Measurements from ENCODE around the gene NRXN3. TPM values are rescaled to one million over a fixed set of nuclear protein-coding genes. Genes with fewer than 3 reads are reported as not detected.

Gene NRXN3
- total RNA-seq, 1 experiment from 2014 or later = 1.1 TPM

DNA sequence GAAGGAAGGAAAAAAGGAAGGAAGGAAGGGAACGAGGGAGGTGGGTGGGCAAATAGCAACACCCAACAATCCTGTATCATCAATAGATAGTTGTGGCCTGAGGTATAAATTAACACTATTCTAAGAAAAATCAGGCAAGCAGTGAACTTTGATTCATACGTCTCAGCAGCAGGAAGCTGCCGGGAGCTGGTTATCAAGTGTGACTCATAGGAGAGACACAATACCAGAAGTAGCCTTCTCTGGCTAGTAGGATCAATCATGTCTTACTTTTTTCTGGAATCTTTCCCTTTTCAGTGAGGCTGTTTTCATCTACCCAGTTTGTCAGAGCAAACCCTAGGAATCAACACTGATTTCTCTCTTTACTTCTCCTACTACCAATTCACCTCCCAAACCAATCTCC is 780.5 kb downstream of the NRXN3 start:
- DNase-seq (peak; percentile 32), ATAC-seq (peak; percentile 71)
- H3K9me3 ChIP-seq (ENCODE audit: low read length) = no peaks in the 10 kb centered on the region
- no TSS peak for BruUV-seq (replicated peaks)
- no peak overlapping the region for H3K27ac ChIP-seq (ENCODE audit: low read length)
- no peaks in the 10 kb centered on the region for H4K20me1 ChIP-seq (ENCODE audit: low read length)
- H3K4me3 ChIP-seq (ENCODE audit: low read length) = no peak overlapping the region
- H3K36me3 ChIP-seq (ENCODE audit: low read depth, low read length) = no peaks in the 10 kb centered on the region
- ChIA-PET POLR2A (ENCODE audit: unreplicated experiment) (no interaction called here), CTCF (interaction anchor here (0.5 kb wide), 1 partner anchor 32 kb away, joined by 3 read pairs; no protein-coding TSS in a partner anchor)
- H3K9ac ChIP-seq (ENCODE audit: low read length) = no peak overlapping the region
- no peaks in the 10 kb centered on the region for H3K9me2 ChIP-seq (replicated peaks; ENCODE audit: low read length)
- no peak for TF ChIP-seq EZH2phosphoT487 (IDR thresholded peaks at IDR 0.05; ENCODE audit: borderline replicate concordance, low read length)
- TF ChIP-seq, protein P1, sequence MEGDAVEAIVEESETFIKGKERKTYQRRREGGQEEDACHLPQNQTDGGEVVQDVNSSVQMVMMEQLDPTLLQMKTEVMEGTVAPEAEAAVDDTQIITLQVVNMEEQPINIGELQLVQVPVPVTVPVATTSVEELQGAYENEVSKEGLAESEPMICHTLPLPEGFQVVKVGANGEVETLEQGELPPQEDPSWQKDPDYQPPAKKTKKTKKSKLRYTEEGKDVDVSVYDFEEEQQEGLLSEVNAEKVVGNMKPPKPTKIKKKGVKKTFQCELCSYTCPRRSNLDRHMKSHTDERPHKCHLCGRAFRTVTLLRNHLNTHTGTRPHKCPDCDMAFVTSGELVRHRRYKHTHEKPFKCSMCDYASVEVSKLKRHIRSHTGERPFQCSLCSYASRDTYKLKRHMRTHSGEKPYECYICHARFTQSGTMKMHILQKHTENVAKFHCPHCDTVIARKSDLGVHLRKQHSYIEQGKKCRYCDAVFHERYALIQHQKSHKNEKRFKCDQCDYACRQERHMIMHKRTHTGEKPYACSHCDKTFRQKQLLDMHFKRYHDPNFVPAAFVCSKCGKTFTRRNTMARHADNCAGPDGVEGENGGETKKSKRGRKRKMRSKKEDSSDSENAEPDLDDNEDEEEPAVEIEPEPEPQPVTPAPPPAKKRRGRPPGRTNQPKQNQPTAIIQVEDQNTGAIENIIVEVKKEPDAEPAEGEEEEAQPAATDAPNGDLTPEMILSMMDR (conservative IDR thresholded peaks at IDR 0.05; ENCODE audit: low read depth, low read length) = no peak
- TF ChIP-seq EZH2 (IDR thresholded peaks at IDR 0.05; ENCODE audit: low read length, unreplicated experiment) = no peak
- H3K4me2 ChIP-seq (ENCODE audit: low read length) = no peak overlapping the region
- H2AFZ ChIP-seq (ENCODE audit: low read length) = no peak overlapping the region
- H3F3A ChIP-seq (ENCODE audit: low read length, unreplicated experiment) = no peaks in the 10 kb centered on the region
- H3K79me2 ChIP-seq (ENCODE audit: low read length) = no peaks in the 10 kb centered on the region
- intact Hi-C loops (cut with micrococcal nuclease) = loop anchor here (10.0 kb wide), 1 partner anchor 1904 kb away; no protein-coding TSS in a partner anchor
- peaks cover 8% of the 10 kb centered on the region; the same call in 1 of the 2 replicates for H3K4me1 ChIP-seq (ENCODE audit: insufficient read depth, low read length)
- peaks cover 5% of the 10 kb centered on the region; the same call in 1 of the 2 replicates for H3K27me3 ChIP-seq (ENCODE audit: low read length)

DNA sequence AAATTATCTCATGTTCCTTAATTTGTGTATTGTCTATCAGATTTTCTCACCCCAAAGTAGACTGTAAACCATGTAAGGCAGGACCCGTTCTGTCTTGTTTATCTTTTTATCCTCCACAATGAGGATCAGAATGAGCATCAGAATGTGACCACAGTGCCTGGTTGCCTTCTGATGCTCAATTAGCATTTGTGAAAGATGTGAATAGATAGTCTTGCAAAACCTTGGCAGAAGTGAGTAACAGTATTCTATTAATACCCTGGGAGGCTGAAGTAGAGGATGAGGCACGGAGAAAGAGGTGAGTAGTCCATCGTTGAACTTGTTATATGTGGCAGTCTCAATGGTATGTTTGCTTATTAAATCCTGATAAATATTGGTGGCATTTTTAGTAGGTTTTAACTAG is 781.4 kb downstream of the NRXN3 start:
- no peak for ATAC-seq

More for the DNA sequence above, 781.4 kb downstream of the NRXN3 start:
- Histone ChIP-seq H3K36me3 (ENCODE audit: low read depth, low read length) (no peaks in the 10 kb centered on the region), H3K79me2 (ENCODE audit: low read length) (no peaks in the 10 kb centered on the region), H4K20me1 (ENCODE audit: low read length) (no peaks in the 10 kb centered on the region), H3F3A (ENCODE audit: low read length, unreplicated experiment) (no peaks in the 10 kb centered on the region), H3K27ac (ENCODE audit: low read length) (no peak overlapping the region), H3K9ac (ENCODE audit: low read length) (no peak overlapping the region), H3K9me3 (ENCODE audit: low read length) (no peaks in the 10 kb centered on the region), H2AFZ (ENCODE audit: low read length) (no peak overlapping the region), H3K9me2 (replicated peaks; ENCODE audit: low read length) (no peaks in the 10 kb centered on the region), H3K4me2 (ENCODE audit: low read length) (no peak overlapping the region), H3K27me3 (ENCODE audit: low read length) (no peaks in the 10 kb centered on the region), H3K4me1 (ENCODE audit: insufficient read depth, low read length) (peaks cover 8% of the 10 kb centered on the region; the same call in 1 of the 2 replicates), H3K4me3 (ENCODE audit: low read length) (no peak overlapping the region)
- BruUV-seq (replicated peaks) = no TSS peak
- intact Hi-C loops (cut with micrococcal nuclease) = loop anchor here (10.0 kb wide), 1 partner anchor 1903 kb away; no protein-coding TSS in a partner anchor
- TF ChIP-seq EZH2phosphoT487 (IDR thresholded peaks at IDR 0.05; ENCODE audit: borderline replicate concordance, low read length) (no peak), EZH2 (IDR thresholded peaks at IDR 0.05; ENCODE audit: low read length, unreplicated experiment) (no peak)
- TF ChIP-seq, protein P1 (conservative IDR thresholded peaks at IDR 0.05; ENCODE audit: low read depth, low read length) = no peak
- CTCF ChIA-PET = no interaction called here
- no peak for DNase-seq
- POLR2A ChIA-PET (ENCODE audit: unreplicated experiment) = no interaction called here
